Mesodermal cell (in vitro differentiated cells): Measurements from ENCODE around the gene SEMA3B.

ENCODE experiments used
- H3K27ac ChIP-seq: 2 replicates; pipeline ENCODE4 v1.7.0; 2013; ENCODE audit warnings: mild to moderate bottlenecking, low read depth, low read length, moderate library complexity; ENCODE audit not compliant: severe bottlenecking
- H3K36me3 ChIP-seq: 2 replicates; pipeline ENCODE4 v1.7.1; 2013; ENCODE audit warnings: mild to moderate bottlenecking, low read length, moderate library complexity; ENCODE audit not compliant: control insufficient read depth, insufficient read depth
- H3K4me1 ChIP-seq: one replicate; pipeline ENCODE4 v1.7.1; 2013; ENCODE audit warnings: mild to moderate bottlenecking, low read length; ENCODE audit not compliant: insufficient read depth, control insufficient read depth, poor library complexity, severe bottlenecking
- H3K4me3 ChIP-seq: 2 replicates; pipeline ENCODE4 v1.7.0; 2013; ENCODE audit warnings: low read length, control low read depth, mild to moderate bottlenecking; ENCODE audit not compliant: insufficient read depth, poor library complexity, severe bottlenecking; ENCODE audit errors: extremely low read depth
- H3K9me3 ChIP-seq: 2 replicates; pipeline ENCODE4 v1.7.1; 2013; ENCODE audit warnings: mild to moderate bottlenecking, low read length, moderate library complexity; ENCODE audit not compliant: control insufficient read depth
- WGBS, 2 experiments: methylation state at CpG; one replicate each; pipeline ENCODE4 v1.1.5; 2013; ENCODE audit warnings: missing lambda C conversion rate in 2 of 2; ENCODE audit not compliant: insufficient coverage in 2 of 2; 5-methylcytosine and 5-hydroxymethylcytosine counted together

SEMA3B gene

DNA sequence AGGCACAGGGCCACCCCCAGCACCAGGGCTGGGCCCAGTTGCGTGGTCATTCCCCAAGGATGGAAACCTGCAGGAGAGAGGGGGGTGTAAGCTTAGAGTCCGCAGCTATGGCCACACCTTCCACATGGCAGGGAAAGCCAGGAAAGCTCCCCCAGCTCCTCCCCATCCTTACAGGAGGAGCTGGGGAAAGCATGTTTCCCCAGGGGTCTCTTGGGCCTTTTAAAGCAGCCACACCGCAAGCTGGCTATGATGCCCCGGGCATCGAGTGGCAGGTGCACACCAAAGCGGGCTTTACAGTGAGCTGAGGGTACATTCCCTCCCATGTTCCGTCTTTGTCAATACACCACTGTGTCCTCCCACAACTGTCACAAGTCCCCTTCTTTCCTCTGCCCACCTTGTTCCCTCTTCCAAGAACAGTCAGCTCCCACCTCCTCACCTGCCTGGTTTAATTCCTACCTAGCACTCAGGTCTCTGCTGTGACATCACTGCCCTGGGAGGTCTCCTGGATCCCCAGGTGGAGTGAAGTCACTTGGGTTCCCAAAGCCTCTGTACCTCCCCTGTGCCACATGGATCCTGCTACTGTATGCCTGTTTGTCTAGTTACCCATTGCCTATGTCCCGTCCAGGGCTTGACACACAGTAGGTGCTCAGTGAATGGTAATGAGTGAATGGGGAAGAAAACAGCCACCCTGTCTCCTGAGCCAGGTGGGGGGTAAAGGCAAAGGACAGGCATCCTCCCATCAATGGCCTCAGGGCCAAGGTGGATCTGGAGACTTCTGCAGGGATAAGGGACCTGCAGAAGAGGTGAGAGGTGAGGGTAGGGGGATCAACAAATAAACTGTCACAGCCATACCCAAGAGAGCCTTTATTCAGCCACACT lies 26.8 kb downstream of the SEMA3B start:
- H3K27ac ChIP-seq = no peak overlapping the region
- WGBS, 2 experiments = 86 to 94% methylated on average over 6 to 8 of the region's 8 CpGs

DNA sequence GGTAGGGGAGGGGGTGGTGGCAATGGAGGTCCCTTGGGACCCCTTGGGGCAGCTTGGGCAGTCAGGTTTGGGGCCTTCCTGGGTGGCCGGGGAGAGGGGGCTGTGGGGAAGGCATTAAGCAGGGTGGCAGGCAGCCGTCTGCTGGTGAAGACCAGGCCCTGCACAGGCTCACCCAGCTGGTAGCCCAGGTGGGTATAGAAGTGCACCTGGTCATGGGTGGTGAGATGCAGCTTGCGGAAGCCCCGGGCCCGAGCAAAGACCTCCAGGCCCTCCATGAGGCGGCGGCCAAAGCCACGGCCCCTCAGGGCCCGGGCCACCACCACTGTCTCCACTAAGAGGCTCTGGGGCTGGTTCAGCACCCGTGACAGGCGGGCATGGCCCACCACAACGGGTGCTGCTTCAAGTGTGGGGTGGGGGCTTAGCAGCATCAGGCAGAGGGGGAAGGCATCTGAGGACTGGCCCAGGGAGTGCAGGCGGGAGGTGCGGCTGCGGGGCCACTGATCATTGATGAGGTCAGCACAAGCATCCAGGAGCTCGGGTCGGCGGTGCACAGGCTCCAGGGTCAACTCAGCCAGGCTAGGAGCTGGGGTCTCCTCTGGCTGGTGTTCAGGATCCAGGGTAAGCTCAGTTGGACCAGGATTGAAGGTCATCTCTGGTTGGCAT lies 27.9 kb downstream of the SEMA3B start:
- H3K4me3 ChIP-seq = no peak overlapping the region
- WGBS, 2 experiments = 98 to 99% methylated on average over 17 to 18 of the region's 18 CpGs
- peaks cover 10% of the 10 kb centered on the region for H3K4me1 ChIP-seq
- H3K27ac ChIP-seq = no peak overlapping the region
- H3K36me3 ChIP-seq = peaks cover 7% of the 10 kb centered on the region
- H3K9me3 ChIP-seq = no peaks in the 10 kb centered on the region

More for the DNA sequence above, 26.8 kb downstream of the SEMA3B start:
- Histone ChIP-seq H3K4me1 (peaks cover 10% of the 10 kb centered on the region), H3K9me3 (no peaks in the 10 kb centered on the region), H3K4me3 (no peak overlapping the region), H3K36me3 (peaks cover 7% of the 10 kb centered on the region)

DNA sequence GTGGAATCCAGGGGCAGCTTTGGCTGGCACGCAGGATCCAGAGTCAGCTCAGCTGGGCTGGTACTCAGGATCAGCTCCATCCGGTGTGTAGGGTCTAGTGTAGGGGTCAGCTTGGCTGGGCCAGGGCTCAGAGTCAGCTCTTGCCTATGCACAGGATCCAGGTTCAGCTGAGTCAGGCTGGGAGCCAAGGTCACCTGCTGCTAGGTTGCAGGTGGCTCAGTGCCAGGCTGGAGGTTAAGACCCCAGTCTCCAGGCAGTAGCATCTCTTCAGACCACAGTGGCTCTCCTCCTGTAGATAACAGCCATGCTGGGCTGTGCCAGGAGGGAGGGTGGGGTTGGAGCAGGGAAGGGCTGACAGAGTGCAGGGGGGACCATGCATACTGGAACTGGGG lies 28.4 kb downstream of the SEMA3B start:
- Histone ChIP-seq H3K36me3 (peaks cover 7% of the 10 kb centered on the region), H3K27ac (no peak overlapping the region), H3K4me3 (no peak overlapping the region), H3K9me3 (no peaks in the 10 kb centered on the region), H3K4me1 (peaks cover 10% of the 10 kb centered on the region)
- WGBS, 2 experiments = 91 to 100% methylated on average over 1 to 2 of the region's 2 CpGs

DNA sequence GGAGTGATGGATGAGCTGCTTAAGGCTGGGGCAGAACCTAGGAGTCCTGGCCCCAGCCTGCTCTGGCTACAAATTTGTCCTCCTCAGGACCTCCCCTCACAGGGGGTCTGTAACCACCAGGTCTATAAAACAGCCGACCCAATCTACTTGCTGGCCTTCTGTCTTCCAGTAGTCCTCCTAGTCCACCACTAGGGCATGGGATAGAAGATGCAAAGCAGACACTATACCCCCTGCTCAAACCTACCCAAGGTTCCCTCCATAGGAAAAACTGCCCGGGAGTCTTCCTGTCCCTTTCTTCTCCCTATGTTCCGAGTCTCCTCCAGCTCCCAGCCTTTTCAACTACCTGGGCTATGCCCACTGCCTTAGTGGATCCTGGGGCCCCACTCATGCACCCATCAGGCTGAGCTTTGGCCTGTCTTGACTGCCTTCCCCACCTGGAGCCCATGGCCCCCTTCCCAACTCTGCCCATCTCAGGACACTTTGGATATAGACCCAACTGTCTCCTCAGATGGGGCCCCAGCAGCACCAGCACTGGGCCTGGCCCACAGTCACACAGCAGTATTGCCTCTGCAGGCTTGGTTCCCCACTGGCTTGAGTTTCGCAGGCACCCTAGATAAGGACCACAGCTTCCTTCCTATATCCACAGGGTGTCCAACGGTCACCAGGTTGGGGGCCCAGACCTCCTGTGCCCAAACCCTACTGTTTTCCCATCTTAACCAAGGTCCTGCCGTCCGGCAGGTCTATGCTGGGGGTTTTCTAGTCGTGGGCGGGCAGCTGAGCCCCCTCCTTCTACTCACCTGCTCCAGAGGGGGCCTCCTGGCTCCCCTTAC lies 29.2 kb downstream of the SEMA3B start:
- Histone ChIP-seq H3K27ac (no peak overlapping the region), H3K36me3 (peaks cover 7% of the 10 kb centered on the region), H3K4me3 (peak overlapping the region; percentile 82), H3K9me3 (no peaks in the 10 kb centered on the region), H3K4me1 (peaks cover 5% of the 10 kb centered on the region)
- 77 to 80% methylated on average over 4 to 9 of the region's 9 CpGs for WGBS, 2 experiments

DNA sequence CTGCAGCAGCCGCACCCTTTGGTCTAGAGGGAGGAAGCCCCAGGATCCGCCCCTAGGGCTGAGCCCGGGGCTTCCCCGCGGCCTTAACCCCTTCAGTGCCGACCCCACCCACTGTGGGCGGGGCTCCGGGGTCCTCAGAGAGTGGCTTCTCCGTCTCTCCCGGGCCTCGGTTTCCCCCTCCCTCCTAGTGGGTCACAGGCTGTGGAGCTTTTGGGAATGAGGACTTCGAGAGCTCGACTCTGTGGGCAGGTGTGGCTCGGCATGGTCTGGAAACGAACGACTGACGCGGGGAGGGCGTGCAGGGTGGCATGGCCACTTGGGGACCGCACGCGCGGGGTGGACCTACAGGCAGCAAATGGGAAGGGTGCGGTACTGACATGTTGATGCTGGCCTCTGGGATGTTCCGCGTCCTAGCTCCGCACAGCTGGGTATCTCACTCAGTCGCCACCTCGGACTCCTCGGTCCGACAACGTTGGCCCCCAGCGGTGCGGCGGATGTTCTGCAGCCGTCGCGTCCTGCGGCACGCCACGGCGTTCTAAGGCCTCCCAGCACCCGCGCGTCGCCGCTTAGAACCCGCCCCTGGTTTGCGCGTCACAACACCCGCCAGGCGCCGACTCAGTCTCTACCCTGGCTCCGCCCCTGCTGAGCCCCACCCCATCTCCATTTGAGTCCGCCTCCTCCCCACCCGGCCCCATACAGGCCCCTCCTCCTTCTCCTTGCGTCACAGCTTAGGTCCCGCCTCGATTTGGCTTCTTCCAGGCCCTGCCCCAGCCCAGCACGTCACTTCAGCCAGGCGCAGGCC lies 30.1 kb downstream of the SEMA3B start, which contains the start of the genes HYAL3 and NAA80:
Gene HYAL3, minus strand, starts transcription at position 570 of the 802 bp plus-strand sequence. CDS start 3,803 bp downstream, outside the sequence.
Gene NAA80, minus strand, starts transcription at position 570 of the 802 bp plus-strand sequence. CDS start 1,942 bp downstream, outside the sequence.
- WGBS, 2 experiments = 0 to 1% methylated on average over 56 of the region's 61 CpGs
- Histone ChIP-seq H3K4me1 (peaks cover 5% of the 10 kb centered on the region), H3K4me3 (peak within 1 kb of the TSS; percentile 82), H3K36me3 (peaks cover 7% of the 10 kb centered on the region), H3K9me3 (no peaks in the 10 kb centered on the region), H3K27ac (peak within 1 kb of the TSS; percentile 78)

DNA sequence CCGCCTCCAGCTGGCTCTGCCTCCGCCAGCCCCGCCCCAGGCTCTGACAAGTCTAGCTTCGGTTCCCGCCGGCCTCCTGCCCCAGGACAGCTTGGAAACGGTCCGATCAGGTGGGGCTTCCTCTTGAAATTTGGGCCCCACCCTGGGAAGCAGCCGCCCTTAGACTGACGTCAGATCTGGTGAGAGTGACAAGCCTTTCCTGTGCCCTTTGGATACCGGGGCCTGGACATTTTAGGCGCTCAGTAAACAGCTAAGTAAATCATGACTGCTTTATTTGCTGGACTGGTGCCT lies 30.6 kb downstream of the SEMA3B start:
- peaks cover 7% of the 10 kb centered on the region for H3K36me3 ChIP-seq
- H3K27ac ChIP-seq = peak overlapping the region; percentile 78
- WGBS, 2 experiments = 5 to 6% methylated on average over 12 of the region's 12 CpGs
- H3K4me3 ChIP-seq = peak overlapping the region; percentile 82
- H3K9me3 ChIP-seq = peaks cover 1% of the 10 kb centered on the region
- peaks cover 5% of the 10 kb centered on the region for H3K4me1 ChIP-seq

DNA sequence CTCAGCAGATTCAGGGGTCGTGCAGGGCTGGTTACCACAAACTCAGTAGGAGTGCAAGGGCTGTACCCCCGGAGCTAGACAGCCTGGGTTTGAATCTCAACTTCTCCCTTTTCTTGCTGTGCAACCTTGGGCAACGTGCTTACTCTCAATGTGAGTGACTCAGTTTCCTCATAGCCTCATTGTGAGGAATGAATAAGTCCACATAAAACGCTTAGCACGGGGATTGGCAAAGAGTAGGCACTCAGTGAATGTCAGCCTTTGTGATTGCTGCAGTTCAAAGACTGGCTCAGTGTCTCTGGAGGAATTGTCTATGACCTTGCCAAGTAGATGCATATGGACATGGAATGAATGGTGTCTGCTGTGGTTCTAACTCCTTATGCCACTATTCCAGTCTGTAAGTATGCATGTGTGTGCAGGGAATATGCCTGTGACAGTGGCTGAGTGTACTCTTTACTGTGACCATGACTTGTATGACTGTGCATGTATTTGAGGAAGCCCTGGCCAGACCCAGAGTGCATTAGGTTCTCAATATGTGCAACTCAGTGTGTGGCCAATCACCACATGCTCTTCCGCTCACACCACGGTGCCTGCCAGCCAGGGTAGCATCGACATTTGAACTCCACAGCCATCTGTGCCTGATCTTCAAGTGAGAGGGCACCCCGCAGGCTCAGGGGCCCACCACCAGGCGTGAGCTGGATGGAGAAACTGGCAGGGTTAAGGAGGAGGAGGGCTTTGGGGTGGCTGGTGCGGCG lies 31.2 kb downstream of the SEMA3B start:
- Histone ChIP-seq H3K9me3 (peaks cover 3% of the 10 kb centered on the region), H3K4me1 (peaks cover 5% of the 10 kb centered on the region), H3K27ac (peak overlapping the region; percentile 78), H3K36me3 (peaks cover 7% of the 10 kb centered on the region), H3K4me3 (peak overlapping the region; percentile 82)
- WGBS, 2 experiments = 78% methylated on average over 12 of the region's 12 CpGs

DNA sequence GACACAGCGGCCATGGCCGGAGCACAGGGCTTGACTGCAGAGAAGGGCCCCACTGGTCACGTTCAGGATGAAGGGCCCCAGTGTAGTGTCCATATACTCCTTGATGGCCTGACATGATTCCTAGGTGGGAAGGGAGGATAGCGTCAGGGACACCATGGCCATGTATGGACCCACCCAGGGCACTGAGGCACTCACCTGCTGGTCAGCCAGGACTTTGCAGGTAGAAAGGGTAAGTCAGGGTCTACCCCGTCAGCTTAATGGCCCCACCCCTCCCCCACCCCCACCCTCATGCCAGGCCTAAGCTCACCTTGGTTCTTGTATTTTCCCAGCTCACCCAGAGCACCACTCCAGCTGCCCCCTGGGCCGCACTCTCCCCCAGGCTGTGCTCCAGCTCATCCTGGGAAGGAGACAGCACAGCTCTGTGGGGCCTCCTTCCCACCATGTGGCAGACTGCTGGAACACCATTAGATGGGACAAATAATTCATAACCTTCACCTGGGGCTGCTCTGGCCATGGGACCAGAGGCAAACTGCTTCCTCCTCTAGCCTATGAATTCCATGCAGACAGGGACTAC lies 31.8 kb downstream of the SEMA3B start:
- 97% methylated on average over 4 to 6 of the region's 6 CpGs for WGBS, 2 experiments
- Histone ChIP-seq H3K36me3 (peaks cover 7% of the 10 kb centered on the region), H3K9me3 (peaks cover 3% of the 10 kb centered on the region), H3K4me3 (peak overlapping the region; percentile 82), H3K27ac (peak overlapping the region; percentile 78), H3K4me1 (peaks cover 5% of the 10 kb centered on the region)
